Fibroblast of mammary gland (primary cell): ENCODE measurements around the gene HOXA1.
A peak's percentile ranks its signal among the peaks of the same experiment; 100 is the strongest.

Source experiments
- DNase-seq: peaks from one replicate; pipeline ENCODE4 v3.0.0-alpha.2; 2010; ENCODE audit warnings: low read depth
- H3K4me3 ChIP-seq: 2 replicates; pipeline ENCODE4 v1.5.1; 2011; ENCODE audit warnings: low read depth, mild to moderate bottlenecking, low read length, moderate library complexity; ENCODE audit not compliant: control insufficient read depth
- CTCF ChIP-seq: conservative IDR thresholded peaks from 2 replicates; pipeline ENCODE4 v1.5.1; 2011; ENCODE audit warnings: low read depth, low read length, inconsistent platforms; ENCODE audit not compliant: control insufficient read depth, insufficient read depth

The HOXA1 gene

GRCh38 chr7:27111751-27112277 is 16.0 kb upstream of the HOXA1 start:
- H3K4me3 ChIP-seq, result no peak overlapping the region
- no peak for DNase-seq
- no peak for TF ChIP-seq CTCF

GRCh38 chr7:27111042-27111750 is 15.4 kb upstream of the HOXA1 start:
- peak; percentile 91 for DNase-seq
- no peak for TF ChIP-seq CTCF
- peak overlapping the region; percentile 31 for H3K4me3 ChIP-seq

- no peak for TF ChIP-seq CTCF
- peak; percentile 69 for DNase-seq
- peak overlapping the region; percentile 31 for H3K4me3 ChIP-seq
Measured at GRCh38 chr7:27110186-27111031, 14.6 kb upstream of the HOXA1 start.

GRCh38 chr7:27109466-27110185 is 13.8 kb upstream of the HOXA1 start:
- H3K4me3 ChIP-seq, result no peak overlapping the region
- TF ChIP-seq CTCF, result no peak
- no peak for DNase-seq

- peak; percentile 75 for DNase-seq
- no peak for TF ChIP-seq CTCF
- H3K4me3 ChIP-seq, result peak overlapping the region; percentile 1
Measured at GRCh38 chr7:27108390-27109127, 12.8 kb upstream of the HOXA1 start.
